Peyer's patch (tissue), 4 donors: ENCODE results near the gene FGF12. TPM values are rescaled to one million over a fixed set of nuclear protein-coding genes. Genes with fewer than 3 reads are reported as not detected.

Source experiments
- DNase-seq, 3 donors: peaks; one replicate each; pipeline ENCODE4 v3.0.0-alpha.2; 2017 to 2019
- H3K27ac ChIP-seq, 4 donors: fragments of 200-600 bp; sonication (generic); one replicate each; pipeline ENCODE4 v1.5.1; 2016 to 2019
- H3K27me3 ChIP-seq, 2 donors: fragments of 200-600 bp; sonication (generic); one replicate each; pipeline ENCODE4 v1.5.1; 2019
- H3K36me3 ChIP-seq, 3 donors: fragments of 200-600 bp; sonication (generic); one replicate each; pipeline ENCODE4 v1.5.1; 2016 to 2019
- H3K4me1 ChIP-seq, 4 donors: fragments of 200-600 bp; sonication (generic); one replicate each; pipeline ENCODE4 v1.5.1; 2016 to 2019
- H3K4me3 ChIP-seq, 4 donors: fragments of 200-600 bp; sonication (generic); 1 replicate in 3 of 4; 2 replicates in 1 of 4; pipeline ENCODE4 v1.5.1; 2016 to 2019; ENCODE audit warnings: mild to moderate bottlenecking in 1 of 4
- H3K9me3 ChIP-seq, 4 donors: fragments of 200-600 bp; sonication (generic); one replicate each; pipeline ENCODE4 v1.5.1; 2016 to 2019; ENCODE audit warnings: mild to moderate bottlenecking in 1 of 4
- CTCF ChIP-seq, 6 experiments: fragments of 450-650 bp in 4 of 6; fragments of 200-600 bp in 2 of 6; sonication (generic) in 1 of 6; IDR thresholded peaks; one replicate each; pipeline ENCODE4 v1.5.1; 2017 to 2019; ENCODE audit warnings: antibody characterized with exemption in 6 of 6, mild to moderate bottlenecking in 3 of 6, moderate library complexity in 1 of 6
- POLR2A ChIP-seq, 2 donors: fragments of 450-650 bp; IDR thresholded peaks; one replicate each; pipeline ENCODE4 v1.5.1; 2017; ENCODE audit warnings: antibody characterized with exemption in 2 of 2, mild to moderate bottlenecking in 2 of 2, moderate library complexity in 2 of 2
- total RNA-seq, 4 donors: library from RNA; depleted of rRNA; stranded (reverse); fragments of >200 nt; gene quantifications; one replicate each; pipeline ENCODE4 v1.1.0, GENCODE V29; 2016

Gene FGF12
- total RNA-seq, 4 donors from 2014 or later = 0.47 TPM; not detected in 3

- no peaks in the 10 kb centered on the region for H3K27me3 ChIP-seq
- H3K4me3 ChIP-seq = no peak overlapping the region
- H3K4me1 ChIP-seq = no peaks in the 10 kb centered on the region
- no peaks in the 10 kb centered on the region for H3K9me3 ChIP-seq
- H3K27ac ChIP-seq = no peak overlapping the region
- DNase-seq = no peak
- no peaks in the 10 kb centered on the region for H3K36me3 ChIP-seq
- TF ChIP-seq POLR2A (IDR thresholded peaks at IDR 0.05) (no peak), CTCF (IDR thresholded peaks at IDR 0.05) (no peak)
Measured at GRCh38 chr3:192636517-192637444, 90.6 kb downstream of the FGF12 start.

- no peaks in the 10 kb centered on the region for H3K36me3 ChIP-seq
- DNase-seq = no peak
- no peak overlapping the region for H3K27ac ChIP-seq
- no peaks in the 10 kb centered on the region for H3K4me1 ChIP-seq
- no peaks in the 10 kb centered on the region for H3K27me3 ChIP-seq
- H3K4me3 ChIP-seq = no peak overlapping the region
- TF ChIP-seq CTCF (IDR thresholded peaks at IDR 0.05) (no peak), POLR2A (IDR thresholded peaks at IDR 0.05) (no peak)
- no peaks in the 10 kb centered on the region for H3K9me3 ChIP-seq
Measured at GRCh38 chr3:192629429-192629828, 97.9 kb downstream of the FGF12 start.

- Histone ChIP-seq H3K4me3 (no peak overlapping the region), H3K36me3 (no peaks in the 10 kb centered on the region), H3K27me3 (no peaks in the 10 kb centered on the region), H3K27ac (no peak overlapping the region), H3K4me1 (no peaks in the 10 kb centered on the region), H3K9me3 (no peaks in the 10 kb centered on the region)
- TF ChIP-seq POLR2A (IDR thresholded peaks at IDR 0.05) = no peak
- no peak for TF ChIP-seq CTCF (IDR thresholded peaks at IDR 0.05)
- no peak for DNase-seq
Measured at GRCh38 chr3:192621909-192622308, 105.4 kb downstream of the FGF12 start.

GRCh38 chr3:192620275-192620674, 107.1 kb downstream of the FGF12 start:
- Histone ChIP-seq H3K27ac (no peak overlapping the region), H3K4me1 (no peaks in the 10 kb centered on the region), H3K36me3 (no peaks in the 10 kb centered on the region), H3K9me3 (no peaks in the 10 kb centered on the region), H3K4me3 (no peak overlapping the region), H3K27me3 (no peaks in the 10 kb centered on the region)
- DNase-seq = no peak
- TF ChIP-seq CTCF (IDR thresholded peaks at IDR 0.05) (no peak), POLR2A (IDR thresholded peaks at IDR 0.05) (no peak)

GRCh38 chr3:192611411-192611810, 115.9 kb downstream of the FGF12 start:
- no peak for DNase-seq
- TF ChIP-seq POLR2A (IDR thresholded peaks at IDR 0.05) (no peak), CTCF (IDR thresholded peaks at IDR 0.05) (no peak)
- Histone ChIP-seq H3K9me3 (no peaks in the 10 kb centered on the region), H3K4me1 (no peaks in the 10 kb centered on the region), H3K27me3 (no peaks in the 10 kb centered on the region), H3K27ac (no peak overlapping the region), H3K4me3 (no peak overlapping the region), H3K36me3 (no peaks in the 10 kb centered on the region)
